HepG2 (cell line): ENCODE measurements around the gene SLC15A3. TPM values are rescaled to one million over a fixed set of nuclear protein-coding genes. Genes with fewer than 3 reads are reported as not detected.

ENCODE experiments used
- KIAA2018 ChIP-seq: sonication (generic); formaldehyde crosslinking; IDR thresholded peaks from 2 replicates; pipeline ENCODE4 v1.5.0; 2020; ENCODE audit warnings: mild to moderate bottlenecking, missing genetic modification reagents, borderline replicate concordance
- SETDB1 ChIP-seq: sonication (generic); formaldehyde crosslinking; IDR thresholded peaks from 2 replicates; pipeline ENCODE4 v1.5.1; 2020; ENCODE audit warnings: missing genetic modification reagents, mild to moderate bottlenecking, borderline replicate concordance
- ZBTB39 ChIP-seq: sonication (generic); formaldehyde crosslinking; IDR thresholded peaks from 2 replicates; pipeline ENCODE4 v1.5.0; 2020; ENCODE audit warnings: missing genetic modification reagents
- ZNF441 ChIP-seq: sonication (generic); formaldehyde crosslinking; IDR thresholded peaks from 2 replicates; pipeline ENCODE4 v1.7.0; 2021; ENCODE audit warnings: missing genetic modification reagents, borderline replicate concordance
- polyA plus RNA-seq, 8 experiments: library from polyadenylated mRNA; depleted of rRNA in 3 of 8; stranded (reverse) in 7 of 8; unstranded in 1 of 8; fragments of >200 nt; fragmentation: Illumina TruSeq in 4 of 8; extraction: Trizol in 4 of 8; gene quantifications; 2 replicates each; pipeline versions ENCODE4 v1.2.1 to v1.2.3, GENCODE V29; 2011 to 2016; ENCODE audit warnings: low read depth in 4 of 8, missing spikeins in 1 of 8, mixed read lengths in 1 of 8; ENCODE audit not compliant: insufficient read depth in 1 of 8
- total RNA-seq, 5 experiments: library from RNA; depleted of rRNA; stranded (reverse); fragments of >200 nt; fragmentation: Illumina TruSeq; extraction: Trizol; gene quantifications; 2 replicates each; pipeline ENCODE4 v1.2.3, GENCODE V29; 2016; ENCODE audit warnings: low read depth in 1 of 5

SLC15A3 gene
- total and polyA plus RNA-seq, 2 of the 13 experiments (the other 11 are each of a cell fraction or from before 2014, with no cell fraction given) = 0.45 to 0.77 TPM

DNA sequence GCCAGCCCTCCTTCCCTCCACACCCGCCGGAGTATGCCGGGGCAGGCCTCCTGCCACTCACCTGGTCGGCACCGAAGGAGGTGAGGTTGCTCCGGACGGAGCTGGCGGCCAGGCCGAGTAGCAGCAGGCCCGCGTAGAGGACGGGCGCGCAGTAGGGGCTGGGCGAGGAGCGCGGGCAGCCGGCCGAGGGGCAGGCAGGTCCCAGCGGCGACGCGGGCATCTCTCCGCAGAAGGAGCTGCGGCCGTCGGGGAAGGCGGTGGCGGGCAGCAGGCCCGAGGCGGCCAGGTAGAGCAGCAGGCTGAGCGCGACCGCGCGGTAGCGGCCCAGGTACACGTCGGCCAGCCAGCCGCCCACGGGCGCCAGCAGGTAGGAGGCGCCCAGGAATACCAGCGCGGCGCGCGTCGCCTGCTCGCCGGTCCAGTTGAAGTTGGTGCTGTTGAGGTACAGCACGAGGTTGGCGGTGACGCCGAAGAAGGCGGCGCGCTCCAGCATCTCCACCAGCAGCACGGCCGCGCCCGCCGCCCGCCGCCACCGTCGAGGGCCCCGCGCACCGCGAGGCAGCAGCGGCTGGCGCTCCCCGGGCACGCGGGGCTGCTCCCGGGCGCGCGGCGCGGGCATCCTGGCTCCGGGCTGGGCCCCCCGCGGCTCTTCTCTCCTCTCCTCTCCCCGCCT, 907 bp downstream of the SLC15A3 start (continued):
- TF ChIP-seq SETDB1 (CRISPR knock-in tag) (no peak), ZBTB39 (no peak), KIAA2018 (CRISPR knock-in tag) (no peak), ZNF441 (CRISPR knock-in tag) (no peak)
- TF ChIP-seq, all 625 proteins: peak for 0
